Mammary epithelial cell (primary cell): ENCODE measurements around the gene HNRNPDL.

Source experiments
- EZH2 ChIP-seq: IDR thresholded peaks from 2 replicates; pipeline ENCODE4 v1.6.1; 2012; ENCODE audit warnings: low read length, inconsistent platforms, borderline replicate concordance
- TF ChIP-seq, protein P1 (sequence below), 2 donors: IDR thresholded peaks in 1 of 2; conservative IDR thresholded peaks in 1 of 2; 2 replicates each; pipeline ENCODE4 v1.5.1; 2011 to 2012; ENCODE audit warnings: inconsistent platforms in 2 of 2, low read length in 2 of 2, mild to moderate bottlenecking in 2 of 2, control low read depth in 1 of 2, low read depth in 1 of 2; ENCODE audit not compliant: insufficient read depth in 1 of 2; ENCODE audit errors: extremely low read depth in 1 of 2

DNA sequence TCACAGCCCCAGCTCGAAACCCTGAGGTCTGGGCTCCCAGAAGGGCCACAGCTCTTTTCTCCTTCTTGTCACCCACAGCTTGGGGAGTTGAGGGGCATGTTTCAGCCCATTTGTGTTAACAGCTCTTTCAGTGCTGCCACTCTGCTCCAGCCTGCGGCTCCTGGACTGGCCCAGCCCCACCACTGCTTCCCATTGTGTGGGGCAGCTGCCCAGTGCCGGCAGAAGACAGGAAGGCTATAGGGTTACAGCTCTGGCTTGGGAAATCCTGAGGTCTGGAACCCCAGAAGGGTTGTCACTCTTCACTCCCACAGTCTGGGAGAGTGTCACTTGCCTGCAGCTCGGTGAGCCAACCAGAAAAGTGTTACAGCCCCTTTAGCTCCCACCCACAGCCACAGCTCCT is 49.4 kb downstream of the HNRNPDL start:
- TF ChIP-seq, protein P1, sequence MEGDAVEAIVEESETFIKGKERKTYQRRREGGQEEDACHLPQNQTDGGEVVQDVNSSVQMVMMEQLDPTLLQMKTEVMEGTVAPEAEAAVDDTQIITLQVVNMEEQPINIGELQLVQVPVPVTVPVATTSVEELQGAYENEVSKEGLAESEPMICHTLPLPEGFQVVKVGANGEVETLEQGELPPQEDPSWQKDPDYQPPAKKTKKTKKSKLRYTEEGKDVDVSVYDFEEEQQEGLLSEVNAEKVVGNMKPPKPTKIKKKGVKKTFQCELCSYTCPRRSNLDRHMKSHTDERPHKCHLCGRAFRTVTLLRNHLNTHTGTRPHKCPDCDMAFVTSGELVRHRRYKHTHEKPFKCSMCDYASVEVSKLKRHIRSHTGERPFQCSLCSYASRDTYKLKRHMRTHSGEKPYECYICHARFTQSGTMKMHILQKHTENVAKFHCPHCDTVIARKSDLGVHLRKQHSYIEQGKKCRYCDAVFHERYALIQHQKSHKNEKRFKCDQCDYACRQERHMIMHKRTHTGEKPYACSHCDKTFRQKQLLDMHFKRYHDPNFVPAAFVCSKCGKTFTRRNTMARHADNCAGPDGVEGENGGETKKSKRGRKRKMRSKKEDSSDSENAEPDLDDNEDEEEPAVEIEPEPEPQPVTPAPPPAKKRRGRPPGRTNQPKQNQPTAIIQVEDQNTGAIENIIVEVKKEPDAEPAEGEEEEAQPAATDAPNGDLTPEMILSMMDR (conservative IDR thresholded peaks at IDR 0.05 in 1 of 2, IDR thresholded peaks at IDR 0.05 in 1 of 2; ENCODE audit: extremely low read depth in 1 of 2, insufficient read depth in 1 of 2, low read depth in 1 of 2, low read length in 2 of 2) = no peak
- no peak for TF ChIP-seq EZH2
